Measurements from ENCODE around the gene LZIC. TPM values are rescaled to one million over a fixed set of nuclear protein-coding genes. Genes with fewer than 3 reads are reported as not detected.
A peak's percentile ranks its signal among the peaks of the same experiment; 100 is the strongest.

Gene LZIC
- total and polyA plus RNA-seq, 2 of the 13 experiments (the other 11 are each of a cell fraction or from before 2014, with no cell fraction given) = 25.2 to 71.8 TPM

DNA sequence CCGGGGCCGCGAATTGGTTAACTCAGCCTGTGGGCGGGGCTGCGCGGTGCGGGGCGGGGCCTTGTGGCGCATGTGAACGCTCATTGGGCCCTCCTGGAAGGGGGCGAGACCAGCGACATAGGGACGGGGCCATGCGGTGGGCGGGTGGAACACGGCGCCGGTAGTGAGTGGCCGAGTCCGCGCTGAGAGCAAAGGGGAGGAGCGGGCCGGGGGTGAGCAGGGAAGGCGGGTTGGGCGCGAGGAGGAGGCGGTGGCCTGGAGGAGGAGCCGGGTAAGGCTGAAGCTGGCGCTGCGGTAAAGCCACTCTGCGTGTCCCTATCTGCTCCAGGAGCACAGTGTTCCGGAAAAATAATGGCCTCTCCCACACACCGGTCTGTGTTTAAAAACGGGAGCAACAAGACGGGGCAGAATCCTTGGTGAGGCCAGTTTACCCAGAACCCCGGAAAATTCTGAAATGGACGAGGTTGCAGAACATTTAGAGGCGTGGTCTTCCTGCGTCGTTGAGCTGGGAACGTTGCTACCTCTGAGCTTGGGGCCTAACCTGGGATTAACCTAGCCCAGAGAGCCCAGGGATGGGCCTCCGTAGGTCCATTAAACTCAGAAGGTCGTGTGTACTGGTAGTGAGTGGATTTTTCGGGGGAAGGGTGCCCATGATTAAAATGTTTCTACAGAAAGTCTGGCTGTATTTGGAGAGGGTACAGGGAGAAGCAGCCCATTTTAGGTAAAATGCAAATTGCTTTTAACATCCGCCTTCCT is 32.6 kb downstream of the LZIC start (continued):
- TF ChIP-seq, protein P1, sequence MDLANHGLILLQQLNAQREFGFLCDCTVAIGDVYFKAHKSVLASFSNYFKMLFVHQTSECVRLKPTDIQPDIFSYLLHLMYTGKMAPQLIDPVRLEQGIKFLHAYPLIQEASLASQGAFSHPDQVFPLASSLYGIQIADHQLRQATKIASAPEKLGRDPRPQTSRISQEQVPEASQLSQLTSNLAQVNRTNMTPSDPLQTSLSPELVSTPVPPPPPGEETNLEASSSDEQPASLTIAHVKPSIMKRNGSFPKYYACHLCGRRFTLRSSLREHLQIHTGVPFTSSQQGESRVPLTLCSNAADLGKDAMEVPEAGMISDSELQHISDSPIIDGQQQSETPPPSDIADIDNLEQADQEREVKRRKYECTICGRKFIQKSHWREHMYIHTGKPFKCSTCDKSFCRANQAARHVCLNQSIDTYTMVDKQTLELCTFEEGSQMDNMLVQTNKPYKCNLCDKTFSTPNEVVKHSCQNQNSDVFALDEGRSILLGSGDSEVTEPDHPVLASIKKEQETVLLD (CRISPR knock-in tag; IDR thresholded peaks at IDR 0.05; ENCODE audit: low read depth) = peak; percentile 68; the same call in 1 of the 2 replicates
- TF ChIP-seq ZBTB20 (CRISPR knock-in tag; IDR thresholded peaks at IDR 0.05; ENCODE audit: borderline replicate concordance, low read depth) (no peak; the same call in 1 of the 2 replicates), GFI1 (CRISPR knock-in tag; IDR thresholded peaks at IDR 0.05; ENCODE audit: borderline replicate concordance) (no peak), THAP8 (CRISPR knock-in tag; IDR thresholded peaks at IDR 0.05; ENCODE audit: borderline replicate concordance) (no peak), RNF2 (conservative IDR thresholded peaks at IDR 0.05; ENCODE audit: low read depth) (no peak), TFDP2 (CRISPR knock-in tag; IDR thresholded peaks at IDR 0.05) (peak; percentile 44; the same call in 1 of the 2 replicates)
- TF ChIP-seq, protein P2, sequence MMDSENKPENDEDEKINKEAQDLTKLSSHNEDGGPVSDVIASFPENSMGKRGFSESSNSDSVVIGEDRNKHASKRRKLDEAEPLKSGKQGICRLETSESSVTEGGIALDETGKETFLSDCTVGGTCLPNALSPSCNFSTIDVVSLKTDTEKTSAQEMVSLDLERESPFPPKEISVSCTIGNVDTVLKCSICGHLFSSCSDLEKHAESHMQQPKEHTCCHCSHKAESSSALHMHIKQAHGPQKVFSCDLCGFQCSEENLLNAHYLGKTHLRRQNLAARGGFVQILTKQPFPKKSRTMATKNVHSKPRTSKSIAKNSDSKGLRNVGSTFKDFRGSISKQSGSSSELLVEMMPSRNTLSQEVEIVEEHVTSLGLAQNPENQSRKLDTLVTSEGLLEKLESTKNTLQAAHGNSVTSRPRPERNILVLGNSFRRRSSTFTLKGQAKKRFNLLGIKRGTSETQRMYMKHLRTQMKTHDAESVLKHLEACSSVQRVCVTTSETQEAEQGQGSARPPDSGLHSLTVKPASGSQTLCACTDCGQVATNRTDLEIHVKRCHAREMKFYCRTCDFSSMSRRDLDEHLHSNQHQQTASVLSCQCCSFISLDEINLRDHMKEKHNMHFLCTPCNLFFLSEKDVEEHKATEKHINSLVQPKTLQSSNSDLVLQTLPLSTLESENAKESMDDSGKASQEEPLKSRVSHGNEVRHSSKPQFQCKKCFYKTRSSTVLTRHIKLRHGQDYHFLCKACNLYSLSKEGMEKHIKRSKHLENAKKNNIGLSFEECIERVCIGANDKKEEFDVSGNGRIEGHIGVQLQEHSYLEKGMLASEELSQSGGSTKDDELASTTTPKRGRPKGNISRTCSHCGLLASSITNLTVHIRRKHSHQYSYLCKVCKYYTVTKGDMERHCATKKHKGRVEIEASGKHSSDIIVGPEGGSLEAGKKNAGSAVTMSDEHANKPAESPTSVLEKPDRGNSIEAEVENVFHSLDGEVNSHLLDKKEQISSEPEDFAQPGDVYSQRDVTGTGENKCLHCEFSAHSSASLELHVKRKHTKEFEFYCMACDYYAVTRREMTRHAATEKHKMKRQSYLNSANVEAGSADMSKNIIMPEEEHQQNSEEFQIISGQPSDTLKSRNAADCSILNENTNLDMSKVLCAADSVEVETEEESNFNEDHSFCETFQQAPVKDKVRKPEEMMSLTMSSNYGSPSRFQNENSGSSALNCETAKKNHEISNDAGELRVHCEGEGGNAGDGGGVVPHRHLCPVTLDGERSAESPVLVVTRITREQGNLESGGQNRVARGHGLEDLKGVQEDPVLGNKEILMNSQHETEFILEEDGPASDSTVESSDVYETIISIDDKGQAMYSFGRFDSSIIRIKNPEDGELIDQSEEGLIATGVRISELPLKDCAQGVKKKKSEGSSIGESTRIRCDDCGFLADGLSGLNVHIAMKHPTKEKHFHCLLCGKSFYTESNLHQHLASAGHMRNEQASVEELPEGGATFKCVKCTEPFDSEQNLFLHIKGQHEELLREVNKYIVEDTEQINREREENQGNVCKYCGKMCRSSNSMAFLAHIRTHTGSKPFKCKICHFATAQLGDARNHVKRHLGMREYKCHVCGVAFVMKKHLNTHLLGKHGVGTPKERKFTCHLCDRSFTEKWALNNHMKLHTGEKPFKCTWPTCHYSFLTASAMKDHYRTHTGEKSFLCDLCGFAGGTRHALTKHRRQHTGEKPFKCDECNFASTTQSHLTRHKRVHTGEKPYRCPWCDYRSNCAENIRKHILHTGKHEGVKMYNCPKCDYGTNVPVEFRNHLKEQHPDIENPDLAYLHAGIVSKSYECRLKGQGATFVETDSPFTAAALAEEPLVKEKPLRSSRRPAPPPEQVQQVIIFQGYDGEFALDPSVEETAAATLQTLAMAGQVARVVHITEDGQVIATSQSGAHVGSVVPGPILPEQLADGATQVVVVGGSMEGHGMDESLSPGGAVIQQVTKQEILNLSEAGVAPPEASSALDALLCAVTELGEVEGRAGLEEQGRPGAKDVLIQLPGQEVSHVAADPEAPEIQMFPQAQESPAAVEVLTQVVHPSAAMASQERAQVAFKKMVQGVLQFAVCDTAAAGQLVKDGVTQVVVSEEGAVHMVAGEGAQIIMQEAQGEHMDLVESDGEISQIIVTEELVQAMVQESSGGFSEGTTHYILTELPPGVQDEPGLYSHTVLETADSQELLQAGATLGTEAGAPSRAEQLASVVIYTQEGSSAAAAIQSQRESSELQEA (CRISPR knock-in tag; IDR thresholded peaks at IDR 0.05; ENCODE audit: not compliant biosample characterization) = no peak
- TF ChIP-seq, protein P3, sequence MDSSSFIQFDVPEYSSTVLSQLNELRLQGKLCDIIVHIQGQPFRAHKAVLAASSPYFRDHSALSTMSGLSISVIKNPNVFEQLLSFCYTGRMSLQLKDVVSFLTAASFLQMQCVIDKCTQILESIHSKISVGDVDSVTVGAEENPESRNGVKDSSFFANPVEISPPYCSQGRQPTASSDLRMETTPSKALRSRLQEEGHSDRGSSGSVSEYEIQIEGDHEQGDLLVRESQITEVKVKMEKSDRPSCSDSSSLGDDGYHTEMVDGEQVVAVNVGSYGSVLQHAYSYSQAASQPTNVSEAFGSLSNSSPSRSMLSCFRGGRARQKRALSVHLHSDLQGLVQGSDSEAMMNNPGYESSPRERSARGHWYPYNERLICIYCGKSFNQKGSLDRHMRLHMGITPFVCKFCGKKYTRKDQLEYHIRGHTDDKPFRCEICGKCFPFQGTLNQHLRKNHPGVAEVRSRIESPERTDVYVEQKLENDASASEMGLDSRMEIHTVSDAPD (CRISPR knock-in tag; IDR thresholded peaks at IDR 0.05) = no peak
- TF ChIP-seq, protein P4, sequence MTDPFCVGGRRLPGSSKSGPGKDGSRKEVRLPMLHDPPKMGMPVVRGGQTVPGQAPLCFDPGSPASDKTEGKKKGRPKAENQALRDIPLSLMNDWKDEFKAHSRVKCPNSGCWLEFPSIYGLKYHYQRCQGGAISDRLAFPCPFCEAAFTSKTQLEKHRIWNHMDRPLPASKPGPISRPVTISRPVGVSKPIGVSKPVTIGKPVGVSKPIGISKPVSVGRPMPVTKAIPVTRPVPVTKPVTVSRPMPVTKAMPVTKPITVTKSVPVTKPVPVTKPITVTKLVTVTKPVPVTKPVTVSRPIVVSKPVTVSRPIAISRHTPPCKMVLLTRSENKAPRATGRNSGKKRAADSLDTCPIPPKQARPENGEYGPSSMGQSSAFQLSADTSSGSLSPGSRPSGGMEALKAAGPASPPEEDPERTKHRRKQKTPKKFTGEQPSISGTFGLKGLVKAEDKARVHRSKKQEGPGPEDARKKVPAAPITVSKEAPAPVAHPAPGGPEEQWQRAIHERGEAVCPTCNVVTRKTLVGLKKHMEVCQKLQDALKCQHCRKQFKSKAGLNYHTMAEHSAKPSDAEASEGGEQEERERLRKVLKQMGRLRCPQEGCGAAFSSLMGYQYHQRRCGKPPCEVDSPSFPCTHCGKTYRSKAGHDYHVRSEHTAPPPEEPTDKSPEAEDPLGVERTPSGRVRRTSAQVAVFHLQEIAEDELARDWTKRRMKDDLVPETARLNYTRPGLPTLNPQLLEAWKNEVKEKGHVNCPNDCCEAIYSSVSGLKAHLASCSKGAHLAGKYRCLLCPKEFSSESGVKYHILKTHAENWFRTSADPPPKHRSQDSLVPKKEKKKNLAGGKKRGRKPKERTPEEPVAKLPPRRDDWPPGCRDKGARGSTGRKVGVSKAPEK (CRISPR knock-in tag; IDR thresholded peaks at IDR 0.05; ENCODE audit: borderline replicate concordance) = no peak
